ENCODE data around the gene KLF11. TPM values are rescaled to one million over a fixed set of nuclear protein-coding genes. Genes with fewer than 3 reads are reported as not detected.

Gene KLF11
- total RNA-seq, 2 donors from 2014 or later: 18.8 to 30.6 TPM

- no peak overlapping the region for H3K27ac ChIP-seq
- H3K36me3 ChIP-seq: no peaks in the 10 kb centered on the region
Observed at GRCh38 chr2:10072656-10073480, 29.5 kb downstream of the KLF11 start.

GRCh38 chr2:10073706-10074105, 30.4 kb downstream of the KLF11 start:
- Histone ChIP-seq H3K27me3 (no peaks in the 10 kb centered on the region), H3K9me3 (no peaks in the 10 kb centered on the region), H3K27ac (no peak overlapping the region), H3K36me3 (no peaks in the 10 kb centered on the region), H3K4me3 (no peak overlapping the region), H3K4me1 (peaks cover 0 to 8% of the 10 kb centered on the region in 2 donors)
- no peak for TF ChIP-seq CTCF (IDR thresholded peaks at IDR 0.05)
- no peak for DNase-seq (ENCODE audit: low spot score)

More at GRCh38 chr2:10072656-10073480, 29.5 kb downstream of the KLF11 start:
- no peaks in the 10 kb centered on the region for H3K9me3 ChIP-seq
- H3K4me1 ChIP-seq: peaks cover 0 to 4% of the 10 kb centered on the region in 2 donors
- H3K27me3 ChIP-seq: no peaks in the 10 kb centered on the region
- TF ChIP-seq CTCF (IDR thresholded peaks at IDR 0.05): peak; percentile 90 to 95
- no peak overlapping the region for H3K4me3 ChIP-seq
- DNase-seq (ENCODE audit: low spot score): peak; percentile 85

GRCh38 chr2:10075101-10075500, 31.8 kb downstream of the KLF11 start:
- no peak for TF ChIP-seq CTCF (IDR thresholded peaks at IDR 0.05)
- Histone ChIP-seq H3K4me3 (no peak overlapping the region), H3K27me3 (no peaks in the 10 kb centered on the region), H3K4me1 (peaks cover 0 to 15% of the 10 kb centered on the region in 2 donors), H3K36me3 (no peaks in the 10 kb centered on the region), H3K9me3 (no peaks in the 10 kb centered on the region), H3K27ac (no peak overlapping the region)
- no peak for DNase-seq (ENCODE audit: low spot score)

- H3K4me1 ChIP-seq: peaks cover 0 to 20% of the 10 kb centered on the region in 2 donors
Observed at GRCh38 chr2:10075571-10076209, 32.3 kb downstream of the KLF11 start.

GRCh38 chr2:10076511-10076910, 33.2 kb downstream of the KLF11 start:
- Histone ChIP-seq H3K4me3 (no peak overlapping the region), H3K36me3 (no peaks in the 10 kb centered on the region), H3K4me1 (peaks cover 0 to 25% of the 10 kb centered on the region in 2 donors), H3K9me3 (no peaks in the 10 kb centered on the region), H3K27ac (no peak overlapping the region), H3K27me3 (no peaks in the 10 kb centered on the region)
- no peak for TF ChIP-seq CTCF (IDR thresholded peaks at IDR 0.05)
- no peak for DNase-seq (ENCODE audit: low spot score)

More at GRCh38 chr2:10075571-10076209, 32.3 kb downstream of the KLF11 start:
- H3K27ac ChIP-seq: no peak overlapping the region
- no peaks in the 10 kb centered on the region for H3K9me3 ChIP-seq
- DNase-seq (ENCODE audit: low spot score): no peak
- no peak overlapping the region for H3K4me3 ChIP-seq
- H3K36me3 ChIP-seq: no peaks in the 10 kb centered on the region
- no peaks in the 10 kb centered on the region for H3K27me3 ChIP-seq
- no peak for TF ChIP-seq CTCF (IDR thresholded peaks at IDR 0.05)
